Measurements from ENCODE around the gene C1GALT1.

C1GALT1 gene

DNA sequence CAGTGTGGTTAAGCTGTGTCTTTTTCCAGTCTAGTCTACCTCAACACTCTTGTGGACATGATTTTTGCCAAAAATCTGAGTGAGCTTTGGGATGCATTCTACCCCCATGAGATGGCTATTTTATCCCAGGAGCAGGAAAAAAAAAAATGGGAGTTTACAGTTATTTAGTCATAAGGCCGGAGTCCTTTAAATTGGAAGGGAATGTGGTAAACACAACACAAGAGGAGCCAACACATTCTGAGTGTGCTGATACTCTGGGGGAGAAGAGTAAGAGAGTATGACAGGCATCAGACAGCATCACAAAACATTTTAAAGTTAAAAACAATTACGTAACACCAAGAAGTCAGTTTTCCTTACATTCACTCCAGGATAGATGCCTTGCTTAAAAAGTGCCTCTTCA, 46.1 kb downstream of the C1GALT1 start:
- no peak for DNase-seq (ENCODE audit: low spot score)
- Histone ChIP-seq H3K27ac (no peak overlapping the region), H3K4me3 (no peak overlapping the region)
- TF ChIP-seq, protein P1, sequence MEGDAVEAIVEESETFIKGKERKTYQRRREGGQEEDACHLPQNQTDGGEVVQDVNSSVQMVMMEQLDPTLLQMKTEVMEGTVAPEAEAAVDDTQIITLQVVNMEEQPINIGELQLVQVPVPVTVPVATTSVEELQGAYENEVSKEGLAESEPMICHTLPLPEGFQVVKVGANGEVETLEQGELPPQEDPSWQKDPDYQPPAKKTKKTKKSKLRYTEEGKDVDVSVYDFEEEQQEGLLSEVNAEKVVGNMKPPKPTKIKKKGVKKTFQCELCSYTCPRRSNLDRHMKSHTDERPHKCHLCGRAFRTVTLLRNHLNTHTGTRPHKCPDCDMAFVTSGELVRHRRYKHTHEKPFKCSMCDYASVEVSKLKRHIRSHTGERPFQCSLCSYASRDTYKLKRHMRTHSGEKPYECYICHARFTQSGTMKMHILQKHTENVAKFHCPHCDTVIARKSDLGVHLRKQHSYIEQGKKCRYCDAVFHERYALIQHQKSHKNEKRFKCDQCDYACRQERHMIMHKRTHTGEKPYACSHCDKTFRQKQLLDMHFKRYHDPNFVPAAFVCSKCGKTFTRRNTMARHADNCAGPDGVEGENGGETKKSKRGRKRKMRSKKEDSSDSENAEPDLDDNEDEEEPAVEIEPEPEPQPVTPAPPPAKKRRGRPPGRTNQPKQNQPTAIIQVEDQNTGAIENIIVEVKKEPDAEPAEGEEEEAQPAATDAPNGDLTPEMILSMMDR (IDR thresholded peaks at IDR 0.05): no peak

DNA sequence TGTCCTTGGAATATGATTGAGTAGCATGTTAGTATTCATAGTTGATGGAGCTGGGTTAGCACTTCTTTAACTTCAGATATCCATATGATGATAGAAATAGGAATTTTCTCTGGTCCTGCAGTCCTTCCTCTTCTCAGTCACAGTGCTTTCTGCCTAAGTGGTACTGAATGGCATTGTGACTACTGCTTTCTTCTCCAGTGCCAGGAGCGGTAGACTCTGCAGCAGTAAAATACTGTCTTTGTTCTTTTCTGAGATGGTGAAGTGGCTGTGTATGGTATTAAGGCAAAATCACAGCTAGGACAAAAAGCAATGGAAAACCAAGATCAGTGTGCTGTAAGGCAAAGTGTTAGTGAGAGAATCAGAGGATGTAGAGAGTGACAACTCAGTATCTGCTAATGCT, 46.6 kb downstream of the C1GALT1 start:
- Histone ChIP-seq H3K4me3 (no peak overlapping the region), H3K27ac (no peak overlapping the region)
- TF ChIP-seq, protein P1 (IDR thresholded peaks at IDR 0.05): no peak
- no peak for DNase-seq (ENCODE audit: low spot score)

DNA sequence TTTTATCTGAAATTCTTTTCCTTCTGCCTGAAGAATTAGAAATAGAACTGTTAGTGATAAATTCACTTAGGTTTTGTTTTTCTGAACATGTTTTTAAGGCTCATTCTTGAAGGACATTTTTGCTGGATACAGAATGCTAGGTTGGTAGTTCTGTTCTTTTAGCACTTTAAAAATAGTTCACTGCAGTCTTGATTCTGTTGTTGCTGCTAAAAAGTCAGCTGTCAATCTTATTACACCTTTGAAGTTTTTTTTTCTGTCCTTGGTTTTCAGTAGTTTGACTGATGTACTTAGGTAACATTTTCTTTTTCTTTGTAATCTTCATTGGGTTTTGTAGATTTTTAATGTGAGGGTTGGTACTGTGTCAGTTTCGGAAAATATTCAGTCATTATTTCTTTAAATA, 48.7 kb downstream of the C1GALT1 start:
- DNase-seq (ENCODE audit: low spot score): no peak
- Histone ChIP-seq H3K4me3 (no peak overlapping the region), H3K27ac (no peak overlapping the region)
- TF ChIP-seq, protein P1 (IDR thresholded peaks at IDR 0.05): no peak

DNA sequence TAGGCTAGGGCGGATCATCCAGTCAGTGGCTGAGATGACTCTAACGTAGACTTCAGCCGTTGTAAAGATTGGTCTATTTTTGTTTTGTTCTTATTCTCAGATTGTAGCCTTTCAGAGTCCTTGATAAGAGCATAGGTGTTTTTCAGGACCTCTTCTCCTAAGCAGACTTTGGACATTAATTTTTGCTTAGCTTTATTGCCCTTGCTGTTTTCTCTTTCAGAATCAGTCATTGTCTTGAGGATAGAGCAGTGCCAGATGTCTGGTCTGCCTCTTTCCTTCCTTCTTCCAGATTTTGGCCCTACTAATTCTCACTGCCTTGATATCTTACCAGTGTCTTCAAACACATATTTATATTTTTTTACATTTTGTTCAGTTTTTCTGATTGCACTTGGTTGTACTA, 49.5 kb downstream of the C1GALT1 start:
- TF ChIP-seq, protein P1 (IDR thresholded peaks at IDR 0.05): no peak

DNA sequence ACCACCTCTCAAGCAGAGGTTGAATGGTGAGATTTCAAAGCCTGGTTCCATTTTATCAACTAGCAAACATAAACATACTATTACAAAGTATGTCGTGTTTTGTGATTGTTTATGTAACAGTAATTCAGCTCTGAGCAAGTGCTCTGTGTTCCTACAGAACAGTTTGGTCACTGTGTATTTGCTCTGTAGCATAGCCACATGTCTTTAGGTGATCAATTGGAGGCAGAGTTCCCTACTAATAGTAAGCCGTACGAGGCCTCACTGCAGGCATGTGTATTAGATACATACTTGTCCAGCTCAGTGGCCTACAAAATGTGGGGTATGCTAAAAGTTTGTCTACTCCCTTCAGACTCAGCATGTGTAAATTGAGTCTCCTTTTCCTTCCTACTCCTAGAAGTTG, 53.0 kb downstream of the C1GALT1 start:
- no peak overlapping the region for H3K27ac ChIP-seq
- TF ChIP-seq, protein P1 (IDR thresholded peaks at IDR 0.05): no peak
- DNase-seq (ENCODE audit: low spot score): no peak
- H3K4me3 ChIP-seq: no peak overlapping the region

More for the DNA sequence above, 49.5 kb downstream of the C1GALT1 start:
- no peak for DNase-seq (ENCODE audit: low spot score)
- Histone ChIP-seq H3K27ac (no peak overlapping the region), H3K4me3 (no peak overlapping the region)

DNA sequence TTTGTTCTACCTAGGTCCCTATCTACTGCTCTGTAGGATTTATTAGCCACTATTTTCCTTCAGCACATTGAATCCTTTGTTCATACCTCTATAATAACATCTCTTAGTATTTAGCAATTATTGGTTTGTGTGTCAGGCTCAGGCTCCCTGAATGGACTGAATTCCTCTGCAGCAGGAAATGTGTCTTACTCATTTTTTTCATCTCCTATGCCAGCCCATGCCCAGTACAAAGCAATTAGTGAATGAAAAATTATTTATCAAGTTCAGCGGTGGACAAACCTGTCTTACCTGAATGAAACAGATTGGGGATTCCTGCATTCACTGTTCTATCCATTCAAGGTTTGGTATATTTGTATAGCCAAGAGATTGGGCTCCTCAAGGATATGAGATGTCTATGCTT, 53.7 kb downstream of the C1GALT1 start:
- H3K4me3 ChIP-seq: no peak overlapping the region
- TF ChIP-seq, protein P1 (IDR thresholded peaks at IDR 0.05): no peak
- no peak overlapping the region for H3K27ac ChIP-seq
- no peak for DNase-seq (ENCODE audit: low spot score)

DNA sequence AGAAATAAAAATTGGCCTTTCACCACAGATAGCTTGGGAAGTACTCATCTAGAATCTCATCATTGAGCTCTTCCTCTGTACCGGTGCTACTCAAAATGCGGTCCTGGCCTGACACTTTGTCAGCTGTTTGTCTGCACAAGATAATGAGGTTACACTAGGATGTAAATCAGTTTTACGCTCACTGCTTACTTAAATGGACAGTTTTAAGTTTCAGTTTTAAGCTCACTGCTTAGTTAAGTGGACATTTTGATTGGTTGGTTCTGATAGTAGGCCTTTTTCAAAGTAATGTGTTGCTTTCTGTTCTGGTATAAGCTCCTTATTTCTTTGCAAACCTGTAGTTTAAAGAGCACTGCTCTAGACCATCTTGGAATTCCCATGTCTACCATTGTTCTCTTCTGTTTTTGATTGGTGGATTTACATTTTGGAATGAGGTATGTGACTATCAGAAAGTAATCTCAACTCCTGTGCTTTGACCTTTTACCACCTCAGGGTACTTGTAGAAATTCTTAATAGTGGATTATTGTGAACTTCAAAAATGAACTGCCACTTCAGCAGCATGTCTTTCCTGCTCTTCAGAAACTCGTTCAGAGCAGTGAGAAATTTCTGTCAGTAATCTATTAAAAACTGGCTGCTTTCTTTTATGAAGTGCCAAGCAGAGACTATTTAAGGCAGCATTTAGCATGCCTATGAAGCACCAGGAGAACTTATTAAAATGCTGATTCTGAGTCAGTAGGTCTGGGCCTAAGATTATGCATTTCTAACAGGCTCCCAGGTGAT, 55.0 kb downstream of the C1GALT1 start:
- no peak overlapping the region for H3K4me3 ChIP-seq
- H3K27ac ChIP-seq: no peak overlapping the region
- DNase-seq (ENCODE audit: low spot score): no peak
- TF ChIP-seq, protein P1 (IDR thresholded peaks at IDR 0.05): no peak
